ENCODE measurements around the gene MYPN. TPM values are rescaled to one million over a fixed set of nuclear protein-coding genes. Genes with fewer than 3 reads are reported as not detected.

Gene MYPN
- total RNA-seq, 1 experiment from 2014 or later = not detected

- H3K14ac ChIP-seq (ENCODE audit: insufficient read depth, low read length) = no peak overlapping the region
- no peak overlapping the region for H3K56ac ChIP-seq (ENCODE audit: insufficient read length, low read depth, low read length)
- no peak overlapping the region for H2BK120ac ChIP-seq (ENCODE audit: low read depth, low read length, poor library complexity, severe bottlenecking)
- no peak overlapping the region for H4K5ac ChIP-seq (ENCODE audit: insufficient read length, low read depth, low read length)
- H4K8ac ChIP-seq (replicated peaks; ENCODE audit: insufficient read length, low read depth, low read length) = no peak overlapping the region
- 100% methylated on average over 1 of the region's 3 CpGs for WGBS (ENCODE audit: extremely low coverage, insufficient read length, low lambda C conversion rate)
- no peak overlapping the region for H3K27ac ChIP-seq (ENCODE audit: insufficient read length, low read depth, low read length)
- H2BK12ac ChIP-seq (ENCODE audit: insufficient read length, low read depth, low read length) = no peak overlapping the region
- no peak for TF ChIP-seq CTCF (conservative IDR thresholded peaks at IDR 0.05)
- peaks cover 2% of the 10 kb centered on the region for H3K79me1 ChIP-seq (ENCODE audit: insufficient read depth, low read depth, low read length, poor library complexity, severe bottlenecking)
- peaks cover 16 to 17% of the 10 kb centered on the region in 2 experiments for H3K4me1 Mint-ChIP-seq
- H3K9me3 Mint-ChIP-seq = no peaks in the 10 kb centered on the region
- no peak for DNase-seq
- H3K27ac Mint-ChIP-seq = no peak overlapping the region
- no peak overlapping the region for H3K4me3 Mint-ChIP-seq
- H3K23ac ChIP-seq (ENCODE audit: insufficient read length, low read depth, low read length) = no peak overlapping the region
- H3K23me2 ChIP-seq (ENCODE audit: insufficient read length, low read depth, low read length, poor library complexity, severe bottlenecking) = no peaks in the 10 kb centered on the region
- H2BK20ac ChIP-seq (ENCODE audit: low read depth, low read length, poor library complexity, severe bottlenecking) = no peak overlapping the region
- no peak overlapping the region for H3K4ac ChIP-seq (ENCODE audit: low read depth, low read length)
- H2BK15ac ChIP-seq (ENCODE audit: low read depth, low read length) = no peak overlapping the region
- no peaks in the 10 kb centered on the region for H3K9me3 ChIP-seq (ENCODE audit: control insufficient read depth, low read depth, low read length)
- no peak overlapping the region for H3K4me2 ChIP-seq (ENCODE audit: insufficient read depth, insufficient read length, low read length)
- H3K79me2 ChIP-seq (ENCODE audit: insufficient read depth, low read length) = peaks cover 3% of the 10 kb centered on the region; the same call in 1 of the 2 replicates
- no peaks in the 10 kb centered on the region for H3K27me3 Mint-ChIP-seq (ENCODE audit: low read depth)
- no peaks in the 10 kb centered on the region for H3K4me1 ChIP-seq (ENCODE audit: insufficient read depth, low read length)
- H3K18ac ChIP-seq (ENCODE audit: insufficient read length, low read depth, low read length) = no peak overlapping the region
- H3K9ac ChIP-seq (ENCODE audit: extremely low read depth, insufficient read length, low read length) = no peak overlapping the region
- H2BK5ac ChIP-seq (ENCODE audit: insufficient read length, low read length) = no peak overlapping the region
- no peak overlapping the region for H2AFZ ChIP-seq (ENCODE audit: low read length)
- no peak overlapping the region for H2AK5ac ChIP-seq (ENCODE audit: insufficient read length, low read length)
- H3K27me3 ChIP-seq (ENCODE audit: insufficient read depth, low read length) = no peaks in the 10 kb centered on the region
- H3T11ph ChIP-seq (ENCODE audit: low read length) = no peak overlapping the region
- no peak overlapping the region for H4K91ac ChIP-seq (ENCODE audit: insufficient read length, low read depth, low read length)
- no peaks in the 10 kb centered on the region for H4K20me1 ChIP-seq (ENCODE audit: control insufficient read depth, insufficient read depth, insufficient read length)
- peaks cover 5 to 16% (median 12%) of the 10 kb centered on the region in 3 experiments; a peak in 5 of 7 replicates for H3K36me3 Mint-ChIP-seq (ENCODE audit: insufficient read depth in 1 of 3, low read depth in 3 of 3)
These were observed 41.8 kb upstream of the MYPN start for GRCh38 chr10:68067508-68067907.

All from H9 (cell line).